Kidney (tissue), 14 donors: Measurements from ENCODE around the gene ACSM4. TPM values are rescaled to one million over a fixed set of nuclear protein-coding genes. Genes with fewer than 3 reads are reported as not detected.

Source experiments
- DNase-seq, 5 donors: peaks; one replicate each; pipeline ENCODE4 v3.0.0-alpha.2; 2013 to 2020
- FAIRE-seq: peaks from 2 replicates; lab custom pipeline; 2012; peaks lifted over from hg19 to GRCh38; lab: Jason Lieb, UNC
- H3K27ac ChIP-seq, 2 donors: one replicate each; pipeline ENCODE4 v1.7.0; 2013; ENCODE audit warnings: low read depth in 2 of 2, low read length in 2 of 2, inconsistent platforms in 1 of 2
- H3K27me3 ChIP-seq: one replicate; pipeline ENCODE4 v1.7.1; 2013; ENCODE audit warnings: low read length, inconsistent platforms; ENCODE audit not compliant: control insufficient read depth, insufficient read depth
- H3K36me3 ChIP-seq, 3 donors: one replicate each; pipeline versions ENCODE4 v1.7.0 to v1.7.1; 2013; ENCODE audit warnings: low read length in 3 of 3, control low read depth in 1 of 3, inconsistent platforms in 1 of 3; ENCODE audit not compliant: insufficient read depth in 3 of 3, control insufficient read depth in 2 of 3
- H3K4me1 ChIP-seq, 3 donors: one replicate each; pipeline versions ENCODE4 v1.7.0 to v1.7.1; 2013; ENCODE audit warnings: low read length in 3 of 3, inconsistent platforms in 1 of 3, low read depth in 1 of 3; ENCODE audit not compliant: control insufficient read depth in 2 of 3, insufficient read depth in 2 of 3
- H3K4me3 ChIP-seq, 3 donors: one replicate each; pipeline versions ENCODE4 v1.7.0 to v1.8.1; 2013; ENCODE audit warnings: low read length in 3 of 3, control low read depth in 1 of 3, inconsistent platforms in 1 of 3
- H3K9ac ChIP-seq, 3 donors: one replicate each; pipeline versions ENCODE4 v1.7.0 to v1.7.1; 2013; ENCODE audit warnings: low read length in 3 of 3, control low read depth in 1 of 3, inconsistent platforms in 1 of 3
- H3K9me3 ChIP-seq, 3 donors: one replicate each; pipeline versions ENCODE4 v1.7.0 to v1.7.1; 2013; ENCODE audit warnings: low read length in 3 of 3, control low read depth in 1 of 3, inconsistent platforms in 1 of 3; ENCODE audit not compliant: control insufficient read depth in 2 of 3, insufficient read depth in 1 of 3
- intact Hi-C: fragments of 100-400 bp; cut with DNase I; formaldehyde crosslinking; loops from one replicate; pipeline ENCODE4 v1.11.1; 2022
- polyA plus RNA-seq: library from polyadenylated mRNA; stranded (reverse); fragments of 350-450 nt; fragmentation: Illumina TruSeq; extraction: RNeasy Lipid Tissue Mini Kit (QIAGEN cat#74804); gene quantifications from one replicate; pipeline ENCODE4 v1.2.3, GENCODE V29; 2014; ENCODE audit warnings: low read depth, low replicate concordance; ENCODE audit not compliant: insufficient read depth
- total RNA-seq: library from RNA; stranded (reverse); fragmentation: NEBNext Ultra II Directional; extraction: Animal tissue kit (Norgen Biotek cat#: 25700); gene quantifications from one replicate; pipeline ENCODE4 v1.2.1, GENCODE V29; 2021
- TF ChIP-seq, protein P1 (sequence below): IDR thresholded peaks from 3 replicates; pipeline ENCODE4 v1.5.1; 2012; ENCODE audit warnings: mild to moderate bottlenecking, moderate library complexity, borderline replicate concordance; ENCODE audit not compliant: insufficient read depth; ENCODE audit errors: extremely low read depth
- donor health status: control.
- donor health status: control.
- donor health status: control.
- donor health status: control.
- donor health status: control.
- donor health status: DM: yes; HTN: yes; CAD: no.
- donor health status: Normal renal cell carcinoma (clear cell type).

The ACSM4 gene
- total and polyA plus RNA-seq, 2 donors from 2014 or later: not detected

DNA sequence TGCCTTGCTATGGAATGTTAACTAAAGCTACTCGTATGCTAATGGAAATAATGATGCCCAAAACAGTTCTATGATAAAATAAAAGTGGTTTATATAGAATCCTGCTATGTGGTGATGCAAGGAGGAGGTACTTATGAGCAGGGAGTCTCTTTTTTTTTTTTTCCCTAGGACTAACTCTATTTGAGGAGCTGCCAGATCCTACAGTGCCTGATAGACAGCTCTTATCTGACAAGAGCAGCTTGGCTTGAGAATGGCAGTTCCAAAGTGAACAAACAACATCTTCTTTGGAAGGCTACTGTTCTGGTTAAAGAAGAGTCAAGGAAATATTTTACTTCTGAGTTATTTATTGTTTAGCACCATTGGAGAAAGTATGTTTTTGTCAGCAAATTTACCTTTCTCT, 10.2 kb upstream of the ACSM4 start:
- intact Hi-C loops: no loop called here
- no peak for FAIRE-seq
- TF ChIP-seq, protein P1, sequence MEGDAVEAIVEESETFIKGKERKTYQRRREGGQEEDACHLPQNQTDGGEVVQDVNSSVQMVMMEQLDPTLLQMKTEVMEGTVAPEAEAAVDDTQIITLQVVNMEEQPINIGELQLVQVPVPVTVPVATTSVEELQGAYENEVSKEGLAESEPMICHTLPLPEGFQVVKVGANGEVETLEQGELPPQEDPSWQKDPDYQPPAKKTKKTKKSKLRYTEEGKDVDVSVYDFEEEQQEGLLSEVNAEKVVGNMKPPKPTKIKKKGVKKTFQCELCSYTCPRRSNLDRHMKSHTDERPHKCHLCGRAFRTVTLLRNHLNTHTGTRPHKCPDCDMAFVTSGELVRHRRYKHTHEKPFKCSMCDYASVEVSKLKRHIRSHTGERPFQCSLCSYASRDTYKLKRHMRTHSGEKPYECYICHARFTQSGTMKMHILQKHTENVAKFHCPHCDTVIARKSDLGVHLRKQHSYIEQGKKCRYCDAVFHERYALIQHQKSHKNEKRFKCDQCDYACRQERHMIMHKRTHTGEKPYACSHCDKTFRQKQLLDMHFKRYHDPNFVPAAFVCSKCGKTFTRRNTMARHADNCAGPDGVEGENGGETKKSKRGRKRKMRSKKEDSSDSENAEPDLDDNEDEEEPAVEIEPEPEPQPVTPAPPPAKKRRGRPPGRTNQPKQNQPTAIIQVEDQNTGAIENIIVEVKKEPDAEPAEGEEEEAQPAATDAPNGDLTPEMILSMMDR: no peak

DNA sequence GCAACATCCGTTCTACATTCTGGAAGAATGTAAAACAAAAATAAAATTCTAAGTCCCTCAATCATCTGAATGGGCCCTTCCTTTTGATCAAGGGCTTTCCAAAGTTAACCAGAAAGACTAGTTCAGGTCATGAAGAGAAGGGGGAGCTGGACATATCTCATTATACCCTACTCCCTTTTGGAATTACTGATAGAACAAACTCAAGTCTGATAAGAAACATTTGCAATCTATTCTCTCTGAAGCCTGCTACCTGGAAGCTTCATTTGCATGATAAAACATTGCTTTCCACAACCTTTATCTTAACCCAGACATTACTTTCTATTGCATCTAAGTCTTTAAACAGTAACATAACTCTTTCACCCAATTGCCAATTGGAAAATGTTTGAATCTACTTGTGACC, 8.3 kb upstream of the ACSM4 start:
- no peak for DNase-seq
- no peak overlapping the region for H3K27ac ChIP-seq
- no peaks in the 10 kb centered on the region for H3K9me3 ChIP-seq
- H3K36me3 ChIP-seq: no peaks in the 10 kb centered on the region
- TF ChIP-seq, protein P1: no peak
- intact Hi-C loops: no loop called here
- H3K4me1 ChIP-seq: no peaks in the 10 kb centered on the region
- H3K9ac ChIP-seq: no peak overlapping the region
- FAIRE-seq: no peak
- no peak overlapping the region for H3K4me3 ChIP-seq
- H3K27me3 ChIP-seq: no peaks in the 10 kb centered on the region

More for the DNA sequence above, 10.2 kb upstream of the ACSM4 start:
- H3K36me3 ChIP-seq: no peaks in the 10 kb centered on the region
- H3K4me3 ChIP-seq: no peak overlapping the region
- no peak overlapping the region for H3K9ac ChIP-seq
- no peaks in the 10 kb centered on the region for H3K9me3 ChIP-seq
- H3K27me3 ChIP-seq: no peaks in the 10 kb centered on the region
- no peak overlapping the region for H3K27ac ChIP-seq
- DNase-seq: no peak
- no peaks in the 10 kb centered on the region for H3K4me1 ChIP-seq

DNA sequence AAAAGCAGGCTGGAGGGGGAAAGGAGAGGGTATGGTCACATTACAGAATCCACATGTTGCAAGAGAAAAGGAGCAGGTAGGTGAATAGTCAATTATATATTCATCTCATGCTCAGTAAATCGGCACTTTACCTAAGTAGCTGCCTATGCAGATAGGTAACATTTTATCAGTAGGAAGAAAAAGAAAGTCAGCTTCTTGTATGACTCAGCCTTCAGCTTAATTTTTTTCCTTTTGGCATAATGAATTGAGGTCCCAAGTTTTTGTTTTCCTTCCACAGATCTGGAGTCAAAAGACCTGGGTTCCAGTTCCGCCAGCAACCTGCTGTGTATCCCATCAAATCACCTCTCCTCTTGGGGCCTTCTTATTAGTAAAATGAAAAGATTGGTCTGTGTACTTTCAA, 6.0 kb upstream of the ACSM4 start:
- no peaks in the 10 kb centered on the region for H3K36me3 ChIP-seq
- TF ChIP-seq, protein P1: no peak
- no peak overlapping the region for H3K9ac ChIP-seq
- intact Hi-C loops: no loop called here
- DNase-seq (no peak), FAIRE-seq (no peak)
- H3K27me3 ChIP-seq: no peaks in the 10 kb centered on the region
- no peak overlapping the region for H3K27ac ChIP-seq
- no peak overlapping the region for H3K4me3 ChIP-seq
- H3K9me3 ChIP-seq: no peaks in the 10 kb centered on the region
- no peaks in the 10 kb centered on the region for H3K4me1 ChIP-seq

DNA sequence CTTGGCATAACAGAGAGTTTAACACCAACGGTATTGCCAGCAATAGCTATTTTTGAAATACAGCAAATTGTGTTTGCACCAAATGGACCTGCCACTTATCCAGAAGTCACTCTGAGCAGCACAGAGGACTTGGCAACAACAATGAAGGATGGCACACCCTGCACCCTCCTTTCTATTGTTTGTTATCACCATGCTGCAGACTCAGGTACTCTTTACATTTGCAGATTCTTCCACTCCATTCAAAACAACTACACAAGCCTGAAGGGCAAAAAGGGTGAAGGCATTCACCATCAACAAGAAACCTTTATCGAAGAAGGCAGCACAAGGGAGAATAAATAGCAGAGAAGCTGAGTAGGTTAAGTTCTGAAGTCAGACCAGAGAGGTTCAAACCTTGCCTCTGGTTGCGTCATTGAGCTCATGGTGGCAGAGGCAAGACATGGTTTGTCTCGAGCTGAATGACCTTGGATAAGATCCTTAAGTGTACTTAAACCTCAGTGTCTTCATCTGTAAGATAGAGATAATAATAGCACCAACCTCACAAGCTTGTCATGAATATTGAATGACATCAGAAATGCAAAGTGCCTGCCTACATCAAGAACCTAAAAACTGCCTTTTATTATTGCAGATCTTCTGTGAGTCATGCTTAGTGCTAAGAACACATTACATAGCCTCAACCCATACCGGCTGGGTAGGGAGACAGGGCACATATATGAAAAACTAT, 1.4 kb upstream of the ACSM4 start:
- TF ChIP-seq, protein P1: no peak
- Histone ChIP-seq H3K36me3 (no peaks in the 10 kb centered on the region), H3K9me3 (no peaks in the 10 kb centered on the region), H3K27me3 (no peaks in the 10 kb centered on the region), H3K4me3 (no peak overlapping the region), H3K9ac (no peak overlapping the region), H3K27ac (no peak overlapping the region), H3K4me1 (no peaks in the 10 kb centered on the region)
- intact Hi-C loops: no loop called here
- DNase-seq (no peak), FAIRE-seq (no peak)
